ENCODE results near the gene PIN1. TPM values are rescaled to one million over a fixed set of nuclear protein-coding genes. Genes with fewer than 3 reads are reported as not detected.

The PIN1 gene
- total and polyA plus RNA-seq, 2 of the 13 experiments (the other 11 are each of a cell fraction or from before 2014, with no cell fraction given) = 31.9 to 72.0 TPM

DNA sequence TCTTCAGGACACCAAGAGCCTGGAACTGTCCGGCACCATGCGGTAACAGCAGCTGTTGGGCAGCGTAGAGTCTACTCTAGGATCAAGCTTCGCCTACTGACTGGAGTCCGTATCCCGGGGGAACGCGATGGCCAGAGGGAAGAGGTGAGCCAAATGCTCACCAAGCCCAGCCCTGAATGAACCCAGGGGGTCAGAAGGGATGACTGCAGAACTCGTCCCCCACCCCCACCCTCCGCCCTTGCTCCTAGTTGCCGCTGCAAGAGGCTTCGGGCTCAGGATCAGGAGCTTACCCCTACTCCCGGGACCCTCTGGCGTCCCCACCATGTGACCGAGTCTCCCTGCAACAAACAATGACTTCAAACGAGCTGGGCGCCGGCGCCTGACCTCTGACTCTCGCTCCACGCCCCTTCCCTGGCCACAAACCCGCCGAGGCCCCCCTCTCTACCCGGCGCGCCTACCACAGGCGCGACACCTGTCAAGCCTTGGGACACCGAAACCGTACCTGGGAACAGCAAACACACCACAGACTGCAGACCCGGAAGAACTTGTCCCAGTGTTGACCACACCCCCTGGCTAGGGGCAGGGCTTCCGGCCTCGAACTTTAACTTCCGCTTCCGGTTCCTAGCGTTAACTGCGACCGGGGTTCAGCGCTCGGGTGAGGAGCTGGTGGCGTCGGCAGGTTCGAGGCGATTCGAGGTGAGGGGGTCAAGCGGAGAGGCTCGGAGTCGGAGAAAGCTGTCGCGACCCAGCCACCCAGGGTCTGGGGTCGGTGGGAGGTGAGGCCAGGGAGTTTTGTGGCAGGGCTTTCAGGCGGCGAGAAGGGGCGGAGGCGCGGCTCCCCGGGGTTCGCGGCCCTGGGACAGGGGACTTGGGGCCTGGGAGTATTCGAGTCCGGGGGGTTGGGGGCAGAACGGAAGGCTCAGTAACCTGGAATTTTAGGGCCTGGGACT lies 7.6 kb upstream of the PIN1 start, which contains the start of gene UBL5 (continued):
- TF ChIP-seq PRDM10 (CRISPR knock-in tag; IDR thresholded peaks at IDR 0.05; ENCODE audit: low read depth) (0 out of 2 replicates have a peak, but pooled peaks have one; percentile 61), ZNF850 (CRISPR knock-in tag; conservative IDR thresholded peaks at IDR 0.05) (no peak), ARNT (IDR thresholded peaks at IDR 0.05) (no peak), ZC3H13 (CRISPR knock-in tag; IDR thresholded peaks at IDR 0.05) (peak; percentile 48), ZNF460 (CRISPR knock-in tag; IDR thresholded peaks at IDR 0.05; ENCODE audit: borderline replicate concordance) (no peak), ZNF572 (CRISPR knock-in tag; IDR thresholded peaks at IDR 0.05) (no peak; the same call in 1 of the 2 replicates), ZFP1 (CRISPR knock-in tag; IDR thresholded peaks at IDR 0.05) (no peak), KLF13 (CRISPR knock-in tag; IDR thresholded peaks at IDR 0.05) (no peak), SRSF9 (IDR thresholded peaks at IDR 0.05; ENCODE audit: borderline replicate concordance, insufficient read depth, low read depth, low read length, poor library complexity, severe bottlenecking) (no peak), ZKSCAN5 (CRISPR knock-in tag; IDR thresholded peaks at IDR 0.05) (no peak), PHB2 (IDR thresholded peaks at IDR 0.05; ENCODE audit: partially characterized antibody) (no peak), ZFYVE20 (CRISPR knock-in tag; IDR thresholded peaks at IDR 0.05; ENCODE audit: borderline replicate concordance, low read depth) (no peak), HNRNPK (IDR thresholded peaks at IDR 0.05; ENCODE audit: low read depth, low read length, poor library complexity, severe bottlenecking) (no peak), ZBTB8A (CRISPR knock-in tag; IDR thresholded peaks at IDR 0.05; ENCODE audit: borderline replicate concordance, low read depth) (no peak), ZNF33B (CRISPR knock-in tag; IDR thresholded peaks at IDR 0.05) (no peak), KAT7 (CRISPR knock-in tag; IDR thresholded peaks at IDR 0.05; ENCODE audit: borderline replicate concordance) (peak; percentile 87)
- TF ChIP-seq, protein P1, sequence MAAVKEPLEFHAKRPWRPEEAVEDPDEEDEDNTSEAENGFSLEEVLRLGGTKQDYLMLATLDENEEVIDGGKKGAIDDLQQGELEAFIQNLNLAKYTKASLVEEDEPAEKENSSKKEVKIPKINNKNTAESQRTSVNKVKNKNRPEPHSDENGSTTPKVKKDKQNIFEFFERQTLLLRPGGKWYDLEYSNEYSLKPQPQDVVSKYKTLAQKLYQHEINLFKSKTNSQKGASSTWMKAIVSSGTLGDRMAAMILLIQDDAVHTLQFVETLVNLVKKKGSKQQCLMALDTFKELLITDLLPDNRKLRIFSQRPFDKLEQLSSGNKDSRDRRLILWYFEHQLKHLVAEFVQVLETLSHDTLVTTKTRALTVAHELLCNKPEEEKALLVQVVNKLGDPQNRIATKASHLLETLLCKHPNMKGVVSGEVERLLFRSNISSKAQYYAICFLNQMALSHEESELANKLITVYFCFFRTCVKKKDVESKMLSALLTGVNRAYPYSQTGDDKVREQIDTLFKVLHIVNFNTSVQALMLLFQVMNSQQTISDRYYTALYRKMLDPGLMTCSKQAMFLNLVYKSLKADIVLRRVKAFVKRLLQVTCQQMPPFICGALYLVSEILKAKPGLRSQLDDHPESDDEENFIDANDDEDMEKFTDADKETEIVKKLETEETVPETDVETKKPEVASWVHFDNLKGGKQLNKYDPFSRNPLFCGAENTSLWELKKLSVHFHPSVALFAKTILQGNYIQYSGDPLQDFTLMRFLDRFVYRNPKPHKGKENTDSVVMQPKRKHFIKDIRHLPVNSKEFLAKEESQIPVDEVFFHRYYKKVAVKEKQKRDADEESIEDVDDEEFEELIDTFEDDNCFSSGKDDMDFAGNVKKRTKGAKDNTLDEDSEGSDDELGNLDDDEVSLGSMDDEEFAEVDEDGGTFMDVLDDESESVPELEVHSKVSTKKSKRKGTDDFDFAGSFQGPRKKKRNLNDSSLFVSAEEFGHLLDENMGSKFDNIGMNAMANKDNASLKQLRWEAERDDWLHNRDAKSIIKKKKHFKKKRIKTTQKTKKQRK (IDR thresholded peaks at IDR 0.05; ENCODE audit: low read length) = no peak
- TF ChIP-seq, protein P2, sequence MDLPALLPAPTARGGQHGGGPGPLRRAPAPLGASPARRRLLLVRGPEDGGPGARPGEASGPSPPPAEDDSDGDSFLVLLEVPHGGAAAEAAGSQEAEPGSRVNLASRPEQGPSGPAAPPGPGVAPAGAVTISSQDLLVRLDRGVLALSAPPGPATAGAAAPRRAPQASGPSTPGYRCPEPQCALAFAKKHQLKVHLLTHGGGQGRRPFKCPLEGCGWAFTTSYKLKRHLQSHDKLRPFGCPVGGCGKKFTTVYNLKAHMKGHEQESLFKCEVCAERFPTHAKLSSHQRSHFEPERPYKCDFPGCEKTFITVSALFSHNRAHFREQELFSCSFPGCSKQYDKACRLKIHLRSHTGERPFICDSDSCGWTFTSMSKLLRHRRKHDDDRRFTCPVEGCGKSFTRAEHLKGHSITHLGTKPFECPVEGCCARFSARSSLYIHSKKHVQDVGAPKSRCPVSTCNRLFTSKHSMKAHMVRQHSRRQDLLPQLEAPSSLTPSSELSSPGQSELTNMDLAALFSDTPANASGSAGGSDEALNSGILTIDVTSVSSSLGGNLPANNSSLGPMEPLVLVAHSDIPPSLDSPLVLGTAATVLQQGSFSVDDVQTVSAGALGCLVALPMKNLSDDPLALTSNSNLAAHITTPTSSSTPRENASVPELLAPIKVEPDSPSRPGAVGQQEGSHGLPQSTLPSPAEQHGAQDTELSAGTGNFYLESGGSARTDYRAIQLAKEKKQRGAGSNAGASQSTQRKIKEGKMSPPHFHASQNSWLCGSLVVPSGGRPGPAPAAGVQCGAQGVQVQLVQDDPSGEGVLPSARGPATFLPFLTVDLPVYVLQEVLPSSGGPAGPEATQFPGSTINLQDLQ (CRISPR knock-in tag; IDR thresholded peaks at IDR 0.05) = no peak
